Measurements from ENCODE around the gene OTOP2.
"Not testable (repeated sequence)": the region's sequence is repeated elsewhere in the genome, so short reads cannot be mapped to it uniquely, and the experiment has no call there.

The OTOP2 gene

DNA sequence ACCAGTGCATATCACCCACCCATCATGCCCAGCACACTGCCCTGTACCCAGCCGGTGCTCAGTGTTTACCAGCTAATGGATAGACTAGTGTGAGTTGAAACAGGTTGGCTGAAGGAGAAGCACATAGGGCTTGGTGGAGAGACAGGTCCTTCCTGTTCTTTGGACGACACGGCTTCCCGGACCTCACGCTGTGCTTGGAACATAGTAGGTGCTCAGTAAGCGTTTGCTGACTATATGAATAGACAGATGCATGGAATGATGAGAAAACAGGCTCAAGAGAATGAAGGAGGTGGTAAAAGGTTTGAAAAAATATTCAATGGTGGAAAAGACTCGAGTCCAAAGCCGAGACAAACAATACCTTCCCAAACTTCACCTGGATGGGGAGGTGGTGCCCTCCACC lies 23.9 kb upstream of the OTOP2 start:
- DNase-seq (ENCODE audit: extremely low read depth in 1 of 2, low read depth in 1 of 2), result no peak

DNA sequence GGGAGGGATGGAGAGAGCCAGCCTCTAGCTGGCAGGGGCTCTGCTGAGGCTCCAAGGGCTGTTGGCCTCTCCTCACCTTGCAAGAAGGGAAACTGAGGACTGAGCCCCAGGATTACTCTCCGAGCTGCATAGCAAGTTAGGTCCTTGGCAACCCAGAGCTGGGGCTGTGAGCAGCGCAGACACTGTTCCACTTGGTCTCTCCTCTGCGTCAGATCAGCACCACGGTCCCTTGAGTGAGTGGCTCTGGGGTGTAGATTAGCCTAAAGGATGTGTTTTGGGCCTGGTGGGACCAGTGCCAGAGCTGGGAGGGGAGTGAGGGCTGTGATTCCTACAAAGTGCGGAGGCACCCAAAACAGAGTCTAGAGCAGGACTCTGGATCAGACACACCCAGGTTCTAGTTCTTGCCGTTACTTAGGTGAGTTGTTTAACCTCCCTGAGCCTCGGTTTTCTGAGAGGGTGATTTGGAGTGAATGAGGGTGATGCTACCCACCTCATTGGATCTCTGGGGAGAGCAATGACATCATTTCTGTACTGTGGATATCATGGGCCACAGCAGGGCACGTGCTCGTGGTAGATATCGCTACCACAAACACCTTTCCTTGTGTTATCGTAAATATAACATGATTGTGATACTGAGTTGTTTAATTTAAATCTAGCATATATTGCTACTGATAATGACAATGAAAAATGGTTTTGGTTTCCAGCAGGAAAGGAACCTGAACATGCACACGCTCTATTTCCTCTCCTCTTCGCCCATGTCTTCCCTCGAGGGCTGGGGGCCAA lies 22.5 kb upstream of the OTOP2 start:
- no peak for DNase-seq (ENCODE audit: extremely low read depth in 1 of 2, low read depth in 1 of 2)

DNA sequence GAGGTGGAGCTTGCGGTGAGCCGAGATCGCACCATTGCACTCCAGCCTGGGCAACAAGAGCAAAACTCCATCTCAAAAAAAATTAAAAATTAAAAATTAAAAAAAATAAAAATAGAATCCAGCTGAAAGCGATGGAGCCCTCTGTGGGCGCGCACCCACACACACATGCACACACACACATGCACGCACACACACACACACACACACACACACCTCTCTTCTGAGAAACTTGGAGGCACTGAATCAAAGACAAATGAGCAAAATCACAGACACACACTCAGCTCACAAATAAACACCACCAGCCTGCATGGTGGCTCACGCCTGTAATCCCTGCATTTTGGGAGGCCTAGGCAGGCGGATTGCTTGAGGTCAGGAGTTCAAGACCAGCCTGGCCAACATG lies 21.0 kb upstream of the OTOP2 start:
- no peak for DNase-seq (ENCODE audit: extremely low read depth in 1 of 2, low read depth in 1 of 2)

- no peak for DNase-seq (ENCODE audit: extremely low read depth in 1 of 2, low read depth in 1 of 2)
Observed at GRCh38 chr17:74903671-74904070, 20.4 kb upstream of the OTOP2 start.

DNA sequence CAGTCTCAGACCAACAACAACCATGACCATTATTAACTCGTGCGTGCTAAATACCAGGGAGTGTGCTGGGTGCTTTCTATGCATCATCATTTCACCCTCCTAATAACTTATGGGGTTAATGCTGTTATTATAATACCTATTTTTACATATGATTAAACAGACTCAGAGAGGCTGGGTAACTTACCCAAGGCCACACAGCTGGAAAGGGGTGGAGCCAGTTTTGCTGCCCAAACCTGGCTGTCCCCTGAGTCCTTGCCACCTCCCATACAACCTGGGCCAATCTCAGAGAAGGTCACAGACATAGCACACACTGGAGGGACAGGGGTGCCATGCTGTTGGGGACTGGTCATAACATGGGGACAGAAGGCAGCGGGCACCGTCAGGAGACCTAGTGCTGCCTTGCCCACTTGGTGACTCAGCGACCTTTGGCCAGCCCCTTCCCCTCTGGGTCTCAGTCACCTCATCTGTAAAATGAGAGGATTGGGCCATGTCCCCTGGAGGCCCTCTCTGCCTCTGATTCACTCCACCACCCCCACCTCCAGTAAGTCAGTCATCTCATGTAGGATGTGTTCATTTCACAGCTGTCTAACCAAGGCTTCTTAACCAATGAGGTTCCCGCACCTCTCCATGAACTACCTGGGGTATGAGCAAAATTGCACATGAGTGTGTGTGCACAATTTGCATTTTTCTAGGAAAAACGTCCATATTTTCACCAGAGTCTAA lies 19.2 kb upstream of the OTOP2 start:
- DNase-seq (ENCODE audit: extremely low read depth in 1 of 2, low read depth in 1 of 2), result no peak

GRCh38 chr17:74906214-74906793 lies 17.8 kb upstream of the OTOP2 start:
- not testable (repeated sequence) for DNase-seq (ENCODE audit: extremely low read depth in 1 of 2, low read depth in 1 of 2)

- no peak for DNase-seq (ENCODE audit: extremely low read depth in 1 of 2, low read depth in 1 of 2)
Observed at GRCh38 chr17:74907012-74907411, 17.1 kb upstream of the OTOP2 start.

GRCh38 chr17:74909097-74909496 lies 15.0 kb upstream of the OTOP2 start:
- not testable (repeated sequence) for DNase-seq (ENCODE audit: extremely low read depth in 1 of 2, low read depth in 1 of 2)

DNA sequence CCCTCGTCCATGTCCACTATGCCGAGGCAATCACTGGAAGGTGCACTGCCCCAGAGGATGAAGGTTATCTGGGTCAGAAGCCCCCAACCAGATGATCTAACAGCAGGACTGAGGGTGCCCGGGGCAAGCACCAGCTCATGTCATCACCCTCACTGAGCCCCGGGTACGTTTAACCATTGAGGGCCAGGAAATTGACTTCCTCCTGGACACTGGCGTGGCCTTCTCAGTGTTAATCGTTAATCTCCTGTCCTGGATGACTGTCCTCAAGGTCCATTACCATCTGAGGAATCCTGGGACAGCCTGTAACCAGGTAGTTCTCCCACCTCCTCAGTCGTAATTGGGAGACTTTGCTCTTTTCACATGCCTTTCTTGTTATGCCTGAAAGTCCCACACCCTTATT lies 12.7 kb upstream of the OTOP2 start:
- not testable (repeated sequence) for DNase-seq (ENCODE audit: extremely low read depth in 1 of 2, low read depth in 1 of 2)

GRCh38 chr17:74916136-74916850 lies 7.8 kb upstream of the OTOP2 start:
- no peak for DNase-seq (ENCODE audit: extremely low read depth in 1 of 2, low read depth in 1 of 2)

DNA sequence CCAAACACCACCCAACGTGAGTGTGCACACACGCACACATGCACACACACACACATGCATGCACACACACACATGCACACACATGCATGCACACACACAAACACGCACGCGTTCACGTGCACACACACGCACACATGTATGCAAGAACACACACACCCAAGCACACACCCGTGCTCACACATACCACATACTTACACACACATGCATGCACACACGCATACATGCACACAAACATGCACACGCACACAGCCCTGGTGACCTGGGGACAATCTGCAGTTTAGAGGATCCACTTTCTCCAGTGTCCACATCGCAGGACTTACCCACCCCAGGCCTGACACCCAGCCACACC lies 7.2 kb upstream of the OTOP2 start:
- no peak for DNase-seq (ENCODE audit: extremely low read depth in 1 of 2, low read depth in 1 of 2)

DNA sequence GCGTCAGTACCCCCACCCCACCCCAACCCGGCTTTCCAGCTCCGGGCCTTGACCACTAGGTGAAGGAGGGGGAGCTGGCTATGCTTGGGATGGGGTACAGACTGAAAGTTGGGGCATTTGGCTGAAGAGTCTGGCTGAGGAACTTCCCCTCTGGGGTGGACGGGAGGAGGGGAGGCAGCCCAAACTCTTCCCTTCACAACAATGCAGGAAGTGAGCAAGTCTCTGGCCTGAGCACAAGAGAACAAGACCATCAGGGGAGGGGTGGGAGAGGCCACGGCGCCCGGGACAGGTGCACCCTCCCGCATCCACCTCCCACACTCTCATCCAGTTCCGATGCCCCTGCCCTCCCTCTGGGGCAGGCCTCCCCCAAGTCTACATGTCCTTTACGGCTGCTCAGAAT lies 6.6 kb upstream of the OTOP2 start:
- DNase-seq (ENCODE audit: extremely low read depth in 1 of 2, low read depth in 1 of 2), result no peak

GRCh38 chr17:74918906-74919305 lies 5.2 kb upstream of the OTOP2 start:
- no peak for DNase-seq (ENCODE audit: extremely low read depth in 1 of 2, low read depth in 1 of 2)

DNA sequence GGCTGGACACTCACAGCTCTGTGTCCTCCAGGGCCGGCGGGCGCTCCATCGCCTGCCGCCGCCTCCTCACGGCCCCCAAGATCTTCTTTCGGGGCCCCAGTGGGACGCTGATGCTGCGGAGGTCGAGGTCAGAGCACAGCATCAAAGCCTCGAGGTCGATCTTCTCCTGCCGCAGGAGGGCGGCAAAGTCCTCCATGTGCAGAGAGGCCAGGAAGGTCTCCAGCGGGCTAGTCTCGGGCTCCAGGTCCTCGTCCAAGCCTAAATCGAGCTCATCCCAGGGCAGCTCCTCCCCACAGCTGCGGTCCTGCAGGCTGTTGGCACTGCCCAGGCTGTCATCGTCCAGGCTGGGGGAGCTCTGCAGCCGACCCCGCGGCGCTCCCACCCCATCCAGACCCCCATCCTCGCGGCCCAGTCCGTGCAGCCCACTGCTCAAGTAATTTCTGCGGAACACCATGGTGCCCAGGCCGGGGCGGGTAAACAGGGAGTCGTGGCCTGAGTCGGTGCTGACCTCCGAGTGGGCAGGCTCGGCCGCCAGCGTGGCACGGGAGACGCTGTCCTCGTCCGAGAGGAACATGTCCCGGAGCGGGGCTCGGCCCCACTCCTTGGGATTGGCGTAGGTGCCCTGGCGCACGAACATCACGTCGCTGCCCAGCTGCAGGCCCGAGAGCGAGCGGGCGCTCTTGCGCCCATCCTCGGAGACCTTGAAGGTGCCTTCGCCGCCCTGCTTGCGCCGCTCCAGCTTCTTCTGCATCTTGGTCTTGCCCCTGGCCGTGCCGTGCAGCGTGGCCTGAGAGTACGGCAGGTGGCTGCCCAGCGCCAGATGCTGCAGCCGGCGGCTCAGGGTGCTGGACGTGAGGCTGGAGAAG lies 4.4 kb upstream of the OTOP2 start:
- DNase-seq (ENCODE audit: extremely low read depth in 1 of 2, low read depth in 1 of 2), result no peak

DNA sequence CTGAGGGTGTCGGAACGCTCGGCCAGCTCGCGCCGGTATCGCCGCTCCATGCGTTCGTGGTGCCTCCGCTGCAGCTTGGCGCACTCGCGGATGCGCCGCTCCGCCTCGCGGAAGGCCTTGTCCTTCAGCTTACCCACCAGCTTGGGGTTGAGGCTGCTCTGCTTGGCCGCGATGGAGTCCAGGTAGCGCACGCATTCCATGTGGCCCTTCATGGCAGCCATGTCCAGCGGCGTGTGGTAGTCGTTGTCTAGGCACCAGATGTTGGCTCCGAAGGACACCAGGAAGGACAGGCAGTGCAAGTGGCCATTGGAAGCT lies 3.8 kb upstream of the OTOP2 start:
- no peak for DNase-seq (ENCODE audit: extremely low read depth in 1 of 2, low read depth in 1 of 2)

GRCh38 chr17:74920642-74921025 lies 3.4 kb upstream of the OTOP2 start:
- no peak for DNase-seq (ENCODE audit: extremely low read depth in 1 of 2, low read depth in 1 of 2)

DNA sequence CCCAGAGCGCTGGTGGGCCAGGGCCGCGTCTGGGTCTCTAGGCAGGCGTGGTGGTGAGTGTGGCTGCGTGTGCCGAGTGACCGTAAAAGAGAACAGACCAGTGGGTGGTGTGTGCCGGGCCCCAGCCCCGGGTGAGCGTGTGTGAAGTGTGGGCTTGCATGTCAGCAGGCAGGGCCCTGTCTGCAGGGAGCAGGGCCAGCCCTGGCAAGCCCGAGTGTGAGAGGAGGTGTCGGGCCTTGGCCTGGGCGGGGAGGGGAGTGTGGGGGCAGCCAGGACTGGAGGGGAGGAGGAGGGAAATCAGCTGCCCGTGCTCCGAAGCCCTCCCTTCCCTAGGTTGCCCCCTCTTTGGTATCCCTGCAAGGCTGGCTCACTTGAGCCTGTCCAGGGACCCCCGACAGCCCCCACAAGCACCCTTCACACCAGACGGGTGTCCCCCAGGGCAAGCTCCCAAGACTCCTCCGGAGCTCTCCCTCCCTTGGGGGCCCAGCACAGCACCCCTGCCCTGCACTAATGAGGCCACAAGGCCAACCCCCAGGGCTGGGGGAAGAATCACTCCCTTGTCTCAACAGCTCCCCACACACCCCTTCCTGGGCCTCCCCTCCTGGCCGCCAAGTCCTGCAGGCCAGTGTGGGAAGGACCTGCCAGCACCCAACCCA lies 2.9 kb upstream of the OTOP2 start:
- no peak for DNase-seq (ENCODE audit: extremely low read depth in 1 of 2, low read depth in 1 of 2)

DNA sequence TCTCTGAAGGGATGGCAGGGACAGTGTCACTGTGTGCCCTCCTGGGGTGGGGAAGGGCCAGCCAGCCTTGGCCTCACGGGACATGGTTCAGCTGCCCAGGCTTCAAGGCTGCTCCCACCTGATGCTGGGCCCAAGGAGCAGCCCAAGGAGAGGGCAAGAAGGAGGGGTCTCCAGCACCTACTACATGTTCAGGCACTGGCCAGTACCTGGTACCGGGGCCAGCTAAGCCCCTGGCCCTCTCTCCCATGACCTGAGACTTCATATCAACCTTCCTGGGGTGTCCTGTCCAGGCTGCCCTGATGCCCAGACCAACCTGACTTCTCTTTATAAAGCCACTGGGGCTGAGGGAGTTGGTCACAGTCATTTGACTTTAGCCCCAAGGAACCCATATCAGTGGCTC lies 2.3 kb upstream of the OTOP2 start:
- no peak for DNase-seq (ENCODE audit: extremely low read depth in 1 of 2, low read depth in 1 of 2)

GRCh38 chr17:74922172-74922571 lies 1.9 kb upstream of the OTOP2 start:
- no peak for DNase-seq (ENCODE audit: extremely low read depth in 1 of 2, low read depth in 1 of 2)

All from stimulated activated CD8-positive, alpha-beta memory T cell treated with anti-CD3 and anti-CD28 coated beads, Interleukin-7, amount 100 ng/mL, for 48 hours (primary cell).